WTC11 (cell line): Measurements from ENCODE around the gene CAMTA1. TPM values are rescaled to one million over a fixed set of nuclear protein-coding genes. Genes with fewer than 3 reads are reported as not detected.

Source experiments
- ATAC-seq: fragments of 200-7000 bp; cut with Tn5 transposase; 2 replicates; pipeline ENCODE4 v1.10.0; 2021; ENCODE audit warnings: mild to moderate bottlenecking, moderate library complexity
- CTCF ChIA-PET: fragments of 300-600 bp; sonication (Branson Sonifier 250); formaldehyde crosslinking; loops from one replicate; lab custom pipeline; 2021; ENCODE audit warnings: antibody characterized with exemption; lab: Charles Lee
- POLR2A ChIA-PET: fragments of 350-600 bp; sonication (Branson Sonifier 250); formaldehyde crosslinking; loops from one replicate; lab custom pipeline; 2021; ENCODE audit warnings: antibody characterized with exemption; lab: Charles Lee
- DNase-seq: peaks from one replicate; pipeline ENCODE4 v3.0.0; 2021; ENCODE audit warnings: low spot score
- H3K27ac Mint-ChIP-seq: 2 replicates; pipeline ENCODE4 v1.8.0; 2021; ENCODE audit warnings: mixed read lengths
- H3K27me3 Mint-ChIP-seq: 2 replicates; pipeline ENCODE4 v1.8.0; 2021; ENCODE audit warnings: low read depth, mild to moderate bottlenecking, moderate library complexity, mixed read lengths
- H3K36me3 Mint-ChIP-seq: 2 replicates; pipeline ENCODE4 v1.8.0; 2021; ENCODE audit warnings: mixed read lengths
- H3K4me1 Mint-ChIP-seq: 2 replicates; pipeline ENCODE4 v1.8.0; 2022; ENCODE audit warnings: mixed read lengths
- H3K4me3 Mint-ChIP-seq: 2 replicates; pipeline ENCODE4 v1.8.0; 2021; ENCODE audit warnings: mild to moderate bottlenecking, moderate library complexity, mixed read lengths
- H3K9me3 Mint-ChIP-seq: 2 replicates; pipeline ENCODE4 v1.8.0; 2021; ENCODE audit warnings: mixed read lengths
- AFF4 ChIP-seq: sonication (generic); formaldehyde crosslinking; IDR thresholded peaks from 2 replicates; pipeline ENCODE4 v1.8.1; 2023; ENCODE audit warnings: mild to moderate bottlenecking, missing genetic modification reagents, borderline replicate concordance
- ATF6 ChIP-seq: sonication (generic); formaldehyde crosslinking; IDR thresholded peaks from 2 replicates; pipeline ENCODE4 v1.8.1; 2023; ENCODE audit warnings: mild to moderate bottlenecking, missing genetic modification reagents
- ERG ChIP-seq: fragments of 250-450 bp; sonication (Bioruptor Pico); IDR thresholded peaks from 2 replicates; pipeline ENCODE4 v1.8.0; 2021; ENCODE audit warnings: mild to moderate bottlenecking
- OVOL2 ChIP-seq: fragments of 250-450 bp; sonication (Bioruptor Pico); IDR thresholded peaks from 2 replicates; pipeline ENCODE4 v1.9.0; 2021; ENCODE audit warnings: mild to moderate bottlenecking, borderline replicate concordance
- PRRX2 ChIP-seq: fragments of 250-450 bp; sonication (Bioruptor Pico); IDR thresholded peaks from 2 replicates; pipeline ENCODE4 v1.8.0; 2021; ENCODE audit warnings: mild to moderate bottlenecking
- SP1 ChIP-seq: sonication (generic); formaldehyde crosslinking; conservative IDR thresholded peaks from 2 replicates; pipeline ENCODE4 v1.8.1; 2022; ENCODE audit warnings: missing genetic modification reagents
- ZBTB21 ChIP-seq: sonication (generic); formaldehyde crosslinking; IDR thresholded peaks from 2 replicates; pipeline ENCODE4 v1.8.1; 2023; ENCODE audit warnings: mild to moderate bottlenecking, missing genetic modification reagents, borderline replicate concordance
- ZNF138 ChIP-seq: sonication (generic); formaldehyde crosslinking; conservative IDR thresholded peaks from 2 replicates; pipeline ENCODE4 v1.8.1; 2022; ENCODE audit warnings: mild to moderate bottlenecking, moderate library complexity, missing genetic modification reagents
- ZNF263 ChIP-seq: sonication (generic); formaldehyde crosslinking; IDR thresholded peaks from 2 replicates; pipeline ENCODE4 v1.8.1; 2022; ENCODE audit warnings: low read depth, mild to moderate bottlenecking, moderate library complexity, missing genetic modification reagents
- ZNF532 ChIP-seq: fragments of 250-450 bp; sonication (Bioruptor Pico); IDR thresholded peaks from 2 replicates; pipeline ENCODE4 v1.9.0; 2021; ENCODE audit warnings: mild to moderate bottlenecking, borderline replicate concordance
- total RNA-seq: library from RNA; stranded (reverse); gene quantifications from 3 replicates; pipeline ENCODE4 v1.2.3, GENCODE V29; 2021
- TF ChIP-seq, protein P1 (sequence below): sonication (generic); formaldehyde crosslinking; IDR thresholded peaks from 2 replicates; pipeline ENCODE4 v1.8.1; 2022; ENCODE audit warnings: low read depth, missing genetic modification reagents, borderline replicate concordance

The CAMTA1 gene
- total RNA-seq, 1 experiment from 2014 or later = 86.4 TPM

GRCh38 chr1:7481194-7481593, 695.9 kb downstream of the CAMTA1 start:
- no peak overlapping the region for H3K27ac Mint-ChIP-seq
- ChIA-PET POLR2A (no interaction called here), CTCF (no interaction called here)
- ATAC-seq = no peak
- no peaks in the 10 kb centered on the region for H3K27me3 Mint-ChIP-seq
- no peak for TF ChIP-seq ZNF532 (CRISPR knock-in tag)
- TF ChIP-seq ERG (CRISPR knock-in tag) = no peak
- no peak for TF ChIP-seq SP1 (CRISPR knock-in tag)
- TF ChIP-seq, protein P1, sequence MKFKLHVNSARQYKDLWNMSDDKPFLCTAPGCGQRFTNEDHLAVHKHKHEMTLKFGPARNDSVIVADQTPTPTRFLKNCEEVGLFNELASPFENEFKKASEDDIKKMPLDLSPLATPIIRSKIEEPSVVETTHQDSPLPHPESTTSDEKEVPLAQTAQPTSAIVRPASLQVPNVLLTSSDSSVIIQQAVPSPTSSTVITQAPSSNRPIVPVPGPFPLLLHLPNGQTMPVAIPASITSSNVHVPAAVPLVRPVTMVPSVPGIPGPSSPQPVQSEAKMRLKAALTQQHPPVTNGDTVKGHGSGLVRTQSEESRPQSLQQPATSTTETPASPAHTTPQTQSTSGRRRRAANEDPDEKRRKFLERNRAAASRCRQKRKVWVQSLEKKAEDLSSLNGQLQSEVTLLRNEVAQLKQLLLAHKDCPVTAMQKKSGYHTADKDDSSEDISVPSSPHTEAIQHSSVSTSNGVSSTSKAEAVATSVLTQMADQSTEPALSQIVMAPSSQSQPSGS (CRISPR knock-in tag) = no peak
- TF ChIP-seq ATF6 (CRISPR knock-in tag) = no peak
- TF ChIP-seq PRRX2 (CRISPR knock-in tag) = no peak
- no peak for TF ChIP-seq ZBTB21 (CRISPR knock-in tag)
- TF ChIP-seq OVOL2 (CRISPR knock-in tag) = no peak
- TF ChIP-seq AFF4 (CRISPR knock-in tag) = no peak
- no peak for TF ChIP-seq ZNF263
- TF ChIP-seq ZNF138 = no peak
- TF ChIP-seq, all 79 proteins: peak for 0
- H3K9me3 Mint-ChIP-seq = no peaks in the 10 kb centered on the region
- no peaks in the 10 kb centered on the region for H3K36me3 Mint-ChIP-seq
- H3K4me3 Mint-ChIP-seq = no peak overlapping the region
- no peak for DNase-seq
- H3K4me1 Mint-ChIP-seq = peaks cover 6% of the 10 kb centered on the region

GRCh38 chr1:7482077-7482476, 696.8 kb downstream of the CAMTA1 start:
- ChIA-PET CTCF (interaction anchor here (1.6 to 2.1 kb wide), 4 partner anchors 28 to 165 kb away, joined by 4 to 7 read pairs (median 6); no protein-coding TSS in a partner anchor), POLR2A (no interaction called here)
- ATAC-seq (no peak), DNase-seq (no peak)
- no peaks in the 10 kb centered on the region for H3K27me3 Mint-ChIP-seq
- H3K4me3 Mint-ChIP-seq = no peak overlapping the region
- TF ChIP-seq ZNF138 = no peak
- peaks cover 6% of the 10 kb centered on the region for H3K4me1 Mint-ChIP-seq
- no peaks in the 10 kb centered on the region for H3K36me3 Mint-ChIP-seq
- H3K9me3 Mint-ChIP-seq = no peaks in the 10 kb centered on the region
- H3K27ac Mint-ChIP-seq = no peak overlapping the region
